NCI-H510A treated with DMSO at 0.1 percent for 48 hours (cell line): ENCODE data around the gene S100A7.
"Not testable (repeated sequence)": the region's sequence is repeated elsewhere in the genome, so short reads cannot be mapped to it uniquely, and the experiment has no call there.

Experiments used
- DNase-seq: peaks from one replicate; lab custom pipeline; 2025; lab: John Stamatoyannopoulos, UW

Gene S100A7

GRCh38 chr1:153431002-153431401, 29.4 kb downstream of the S100A7 start:
- no peak for DNase-seq

- no peak for DNase-seq
Observed at GRCh38 chr1:153430561-153430960, 29.9 kb downstream of the S100A7 start.

GRCh38 chr1:153430166-153430553, 30.3 kb downstream of the S100A7 start:
- DNase-seq, result no peak

DNA sequence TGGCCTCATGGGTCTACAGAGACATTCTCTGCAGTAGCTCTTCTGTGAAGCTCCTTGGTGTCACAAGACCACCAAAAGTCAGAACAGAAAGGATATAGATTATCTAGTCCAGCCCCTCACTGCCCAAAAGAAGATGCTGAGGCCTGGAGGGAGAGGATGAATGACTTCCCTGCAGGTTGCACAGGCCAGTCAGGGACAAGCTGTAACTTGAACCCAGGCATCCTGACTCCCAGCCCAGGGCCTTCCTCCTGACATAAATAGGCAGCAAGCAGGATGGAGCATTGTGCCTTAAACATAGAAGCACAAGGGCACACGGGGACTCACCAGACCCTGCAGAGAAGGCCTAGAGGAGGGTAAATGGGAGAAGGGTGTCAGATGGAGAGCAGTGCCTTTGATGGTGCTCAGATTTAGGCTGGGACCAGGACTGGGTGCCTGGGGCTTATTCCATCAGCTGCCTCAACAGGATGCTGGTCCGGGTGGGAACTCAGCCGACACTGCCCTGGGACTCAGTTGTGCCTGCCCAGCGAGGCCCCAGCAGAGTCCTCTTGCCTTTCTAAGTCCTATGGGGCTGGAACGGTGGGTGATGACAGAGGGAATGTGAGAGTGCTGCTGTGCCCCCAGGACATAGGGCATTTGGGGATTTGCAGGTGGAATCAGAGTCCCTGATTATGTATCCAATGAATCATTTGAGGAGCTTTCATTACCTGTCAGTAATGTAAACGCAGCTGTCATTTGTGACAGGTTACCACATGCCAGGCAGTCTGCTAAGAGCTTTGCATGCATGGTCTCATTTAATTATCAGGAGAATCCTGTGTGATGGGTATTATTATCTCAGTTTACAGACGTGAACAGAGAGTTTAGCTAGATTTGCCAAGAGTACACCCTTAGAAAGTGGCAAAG, 30.9 kb downstream of the S100A7 start:
- DNase-seq, result no peak

DNA sequence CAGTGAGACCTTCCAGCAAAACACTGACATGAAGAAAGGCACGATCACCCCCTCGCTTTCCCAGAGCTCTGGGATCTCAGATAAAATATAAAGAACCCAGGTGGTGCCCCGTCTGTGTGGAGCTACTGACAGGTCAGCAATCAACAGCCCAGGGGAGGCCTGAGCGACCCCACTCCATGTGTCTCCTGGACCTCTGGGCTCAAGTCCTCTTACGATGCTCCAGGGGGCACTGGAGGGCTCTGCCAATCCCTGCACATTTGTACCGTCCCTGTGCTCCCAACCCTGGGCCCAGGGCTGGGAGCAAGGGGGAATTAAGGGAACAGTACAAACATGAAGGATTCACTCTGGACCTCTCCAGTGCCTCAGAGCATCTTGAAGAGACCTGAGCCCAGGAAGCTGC, 31.7 kb downstream of the S100A7 start:
- no peak for DNase-seq

DNA sequence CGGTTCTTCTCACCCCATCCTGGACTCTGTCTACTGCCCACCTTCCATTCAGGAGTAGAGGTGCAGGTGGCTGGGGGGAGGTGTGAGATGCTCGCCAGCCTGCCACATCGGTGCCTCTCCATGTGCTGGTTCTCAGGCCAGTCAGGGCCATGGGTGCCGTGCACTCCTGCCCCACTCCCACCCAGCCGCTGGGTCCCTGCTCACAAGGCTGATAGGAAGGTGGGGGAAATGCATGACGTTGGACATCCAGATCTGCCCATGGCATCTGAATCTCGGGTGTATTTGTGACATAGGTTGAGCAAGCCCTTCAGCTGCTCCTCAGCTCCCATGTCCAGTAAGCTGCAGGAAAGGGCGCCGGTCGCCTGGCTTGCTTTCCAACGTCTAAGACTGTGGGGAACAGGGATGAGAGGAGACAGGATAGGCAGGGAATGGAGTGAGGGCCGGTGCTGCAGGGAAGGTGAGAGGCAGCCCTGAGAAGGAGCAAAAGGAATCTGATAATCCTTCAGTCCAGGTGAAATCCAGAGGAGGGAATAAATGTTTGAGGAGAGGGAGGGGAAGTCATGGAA, 32.3 kb downstream of the S100A7 start:
- DNase-seq, result no peak

GRCh38 chr1:153426809-153427208, 33.6 kb downstream of the S100A7 start:
- no peak for DNase-seq

- no peak for DNase-seq
Observed at GRCh38 chr1:153422450-153423068, 37.9 kb downstream of the S100A7 start.

- no peak for DNase-seq
Observed at GRCh38 chr1:153420306-153420705, 40.1 kb downstream of the S100A7 start.

DNA sequence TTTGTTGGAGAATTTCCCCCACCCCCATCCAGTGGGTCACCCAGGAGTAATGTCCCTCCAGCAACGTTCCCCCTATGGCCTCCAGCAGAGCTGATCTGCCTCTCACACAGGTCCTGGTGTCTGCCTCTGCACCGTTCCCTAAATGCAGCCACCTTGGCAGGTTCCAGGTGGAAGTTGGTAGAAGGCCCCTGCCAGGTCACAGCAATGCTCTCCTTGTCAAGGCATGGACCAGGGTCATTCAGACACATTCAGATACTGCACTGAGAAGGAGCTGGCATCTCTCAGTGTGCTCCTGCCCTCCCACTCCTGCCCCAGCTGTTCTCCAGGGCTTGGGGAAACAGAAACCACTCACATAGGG, 41.0 kb downstream of the S100A7 start:
- not testable (repeated sequence) for DNase-seq

GRCh38 chr1:153418758-153419435, 41.6 kb downstream of the S100A7 start:
- DNase-seq, result not testable (repeated sequence)

- no peak for DNase-seq
Observed at GRCh38 chr1:153417136-153417888, 43.1 kb downstream of the S100A7 start.

- DNase-seq, result no peak
Observed at GRCh38 chr1:153415850-153416570, 44.4 kb downstream of the S100A7 start, which contains the start of gene S100A7A. Gene S100A7A, plus strand, starts transcription at chr1:153416520. Its CDS starts 1,563 bp downstream, at chr1:153418083.

- not testable (repeated sequence) for DNase-seq
Observed at GRCh38 chr1:153413961-153414360, 46.5 kb downstream of the S100A7 start.
